ENCODE measurements around the gene SLC32A1. TPM values are rescaled to one million over a fixed set of nuclear protein-coding genes. Genes with fewer than 3 reads are reported as not detected.

SLC32A1 gene
- total and polyA plus RNA-seq, 3 donors from 2014 or later: 0.25 to 0.96 (median 0.55) TPM

- DNase-seq: no peak
- Histone ChIP-seq H3K9me3 (no peaks in the 10 kb centered on the region), H3K27ac (no peak overlapping the region), H3K36me3 (ENCODE audit: low read depth, missing control alignments) (no peaks in the 10 kb centered on the region), H3K4me3 (no peak overlapping the region), H3K4me1 (no peaks in the 10 kb centered on the region), H3K27me3 (no peaks in the 10 kb centered on the region)
- TF ChIP-seq CTCF (IDR thresholded peaks at IDR 0.05) (no peak), POLR2A (IDR thresholded peaks at IDR 0.05) (no peak)
- WGBS, 2 donors: 3 to 5% methylated on average over 8 to 46 of the region's 46 CpGs
- intact Hi-C loops (cut with DNase I; ENCODE audit: low total_unique reads): no loop called here
These were observed 401 bp downstream of the SLC32A1 start for GRCh38 chr20:38724626-38725147.

- H3K4me1 ChIP-seq: no peaks in the 10 kb centered on the region
These were observed 1.0 kb downstream of the SLC32A1 start for GRCh38 chr20:38725148-38725901.

GRCh38 chr20:38725931-38726803, 1.9 kb downstream of the SLC32A1 start:
- DNase-seq: peak; percentile 37
- Histone ChIP-seq H3K9me3 (no peaks in the 10 kb centered on the region), H3K4me1 (no peaks in the 10 kb centered on the region), H3K4me3 (no peak overlapping the region), H3K27ac (no peak overlapping the region), H3K27me3 (no peaks in the 10 kb centered on the region), H3K36me3 (ENCODE audit: low read depth, missing control alignments) (no peaks in the 10 kb centered on the region)
- 5 to 7% methylated on average over 23 to 49 of the region's 53 CpGs for WGBS, 2 donors
- TF ChIP-seq CTCF (IDR thresholded peaks at IDR 0.05): peak in 1 of 3 experiments; percentile 2
- no peak for TF ChIP-seq POLR2A (IDR thresholded peaks at IDR 0.05)
- intact Hi-C loops (cut with DNase I; ENCODE audit: low total_unique reads): no loop called here

More at GRCh38 chr20:38725148-38725901, 1.0 kb downstream of the SLC32A1 start:
- H3K4me3 ChIP-seq: no peak overlapping the region
- H3K9me3 ChIP-seq: no peaks in the 10 kb centered on the region
- intact Hi-C loops (cut with DNase I; ENCODE audit: low total_unique reads): no loop called here
- no peak overlapping the region for H3K27ac ChIP-seq
- 0 to 5% methylated on average over 16 to 31 of the region's 35 CpGs for WGBS, 2 donors
- DNase-seq: no peak
- TF ChIP-seq CTCF (IDR thresholded peaks at IDR 0.05) (no peak), POLR2A (IDR thresholded peaks at IDR 0.05) (no peak)
- no peaks in the 10 kb centered on the region for H3K27me3 ChIP-seq
- no peaks in the 10 kb centered on the region for H3K36me3 ChIP-seq (ENCODE audit: low read depth, missing control alignments)

GRCh38 chr20:38726804-38727606, 2.7 kb downstream of the SLC32A1 start:
- peak; percentile 54 for DNase-seq
- no peak for TF ChIP-seq CTCF (IDR thresholded peaks at IDR 0.05)
- TF ChIP-seq POLR2A (IDR thresholded peaks at IDR 0.05): no peak
- WGBS, 2 donors: 3 to 5% methylated on average over 36 to 43 of the region's 43 CpGs
- Histone ChIP-seq H3K36me3 (ENCODE audit: low read depth, missing control alignments) (no peaks in the 10 kb centered on the region), H3K27me3 (no peaks in the 10 kb centered on the region), H3K9me3 (no peaks in the 10 kb centered on the region), H3K4me1 (no peaks in the 10 kb centered on the region), H3K27ac (no peak overlapping the region), H3K4me3 (peak overlapping the region in 1 of 2 donors; percentile 4)
- intact Hi-C loops (cut with DNase I; ENCODE audit: low total_unique reads): no loop called here

All from testis (tissue), 3 donors.